HEK293 (cell line): Measurements from ENCODE around the gene NHERF2.

ENCODE experiments used
- CTCF ChIA-PET: fragments of 350-600 bp; formaldehyde crosslinking; extraction: SDS; loops from one replicate; lab custom pipeline; 2021; ENCODE audit warnings: antibody characterized with exemption; lab: Yijun Ruan, JAX
- POLR2A ChIA-PET: fragments of 300-600 bp; formaldehyde crosslinking; extraction: SDS; loops from one replicate; lab custom pipeline; 2020; ENCODE audit warnings: antibody characterized with exemption, inconsistent platforms; lab: Yijun Ruan, JAX
- H3K27ac ChIP-seq: fragments of 200-500 bp; sonication (Bioruptor generic); 2 replicates; pipeline ENCODE4 v1.5.1; 2014; ENCODE audit warnings: low read depth, low read length, control low read depth, inconsistent platforms; ENCODE audit errors: extremely low read depth
- H3K36me3 ChIP-seq, 2 experiments: fragments of 200-500 bp in 1 of 2; sonication (Bioruptor generic) in 1 of 2; 1 replicate in 1 of 2; 2 replicates in 1 of 2; pipeline ENCODE4 v1.5.1; 2014 to 2017; ENCODE audit warnings: inconsistent platforms in 2 of 2, low read length in 2 of 2; ENCODE audit not compliant: control insufficient read depth in 2 of 2, insufficient read depth in 1 of 2
- H3K4me1 ChIP-seq: fragments of 200-500 bp; sonication (Bioruptor generic); 2 replicates; pipeline ENCODE4 v1.5.1; 2014; ENCODE audit warnings: mild to moderate bottlenecking, low read length, inconsistent platforms; ENCODE audit not compliant: control insufficient read depth, insufficient read depth
- H3K4me3 ChIP-seq: 2 replicates; pipeline ENCODE4 v1.5.1; 2011; ENCODE audit warnings: low read depth, mild to moderate bottlenecking, control low read depth, low read length, moderate library complexity
- H3K9me3 ChIP-seq: fragments of 200-500 bp; sonication (Bioruptor generic); 2 replicates; pipeline ENCODE4 v1.5.1; 2014; ENCODE audit warnings: low read depth, low read length, inconsistent platforms; ENCODE audit not compliant: control insufficient read depth, insufficient read depth
- GLIS2 ChIP-seq: fragments of 450-650 bp; formaldehyde crosslinking; IDR thresholded peaks from 2 replicates; pipeline ENCODE4 v1.5.1; 2016; ENCODE audit warnings: missing biosample characterization, missing genetic modification characterization
- KLF1 ChIP-seq: fragments of 450-650 bp; formaldehyde crosslinking; IDR thresholded peaks from 2 replicates; pipeline ENCODE4 v1.5.1; 2016; ENCODE audit warnings: missing biosample characterization, missing genetic modification characterization
- KLF10 ChIP-seq: fragments of 450-650 bp; IDR thresholded peaks from 2 replicates; pipeline ENCODE4 v1.5.1; 2018; ENCODE audit warnings: missing biosample characterization, mild to moderate bottlenecking, missing genetic modification characterization
- KLF8 ChIP-seq: fragments of 450-650 bp; formaldehyde crosslinking; IDR thresholded peaks from 2 replicates; pipeline ENCODE4 v1.5.1; 2016; ENCODE audit warnings: missing biosample characterization, missing genetic modification characterization
- OSR2 ChIP-seq: fragments of 450-650 bp; formaldehyde crosslinking; IDR thresholded peaks from 2 replicates; pipeline ENCODE4 v1.5.1; 2016; ENCODE audit warnings: missing biosample characterization, missing genetic modification characterization
- SP2 ChIP-seq: fragments of 450-650 bp; formaldehyde crosslinking; IDR thresholded peaks from 2 replicates; pipeline ENCODE4 v1.5.1; 2016; ENCODE audit warnings: missing biosample characterization, missing genetic modification characterization
- TCF7L2 ChIP-seq: IDR thresholded peaks from 2 replicates; pipeline ENCODE4 v1.6.1; 2011; ENCODE audit warnings: low read depth, mild to moderate bottlenecking, inconsistent platforms, low read length, moderate library complexity, borderline replicate concordance
- ZBTB17 ChIP-seq: fragments of 450-650 bp; formaldehyde crosslinking; IDR thresholded peaks from 2 replicates; pipeline ENCODE4 v1.5.1; 2016; ENCODE audit warnings: missing biosample characterization, missing genetic modification characterization
- ZBTB20 ChIP-seq: fragments of 450-650 bp; formaldehyde crosslinking; IDR thresholded peaks from 2 replicates; pipeline ENCODE4 v1.5.1; 2016; ENCODE audit warnings: missing biosample characterization, missing genetic modification characterization
- ZBTB8A ChIP-seq: fragments of 450-650 bp; formaldehyde crosslinking; IDR thresholded peaks from 2 replicates; pipeline ENCODE4 v1.5.1; 2016; ENCODE audit warnings: missing biosample characterization, missing genetic modification characterization
- ZEB2 ChIP-seq: fragments of 450-650 bp; formaldehyde crosslinking; IDR thresholded peaks from 2 replicates; pipeline ENCODE4 v1.5.1; 2016; ENCODE audit warnings: missing biosample characterization, missing genetic modification characterization
- ZFHX2 ChIP-seq: fragments of 450-650 bp; formaldehyde crosslinking; conservative IDR thresholded peaks from 2 replicates; pipeline ENCODE4 v1.5.1; 2016; ENCODE audit warnings: missing biosample characterization, missing genetic modification characterization
- ZNF155 ChIP-seq: fragments of 450-650 bp; formaldehyde crosslinking; IDR thresholded peaks from 2 replicates; pipeline ENCODE4 v1.5.1; 2016; ENCODE audit warnings: missing biosample characterization, missing genetic modification characterization
- ZNF19 ChIP-seq: fragments of 450-650 bp; formaldehyde crosslinking; IDR thresholded peaks from 2 replicates; pipeline ENCODE4; 2016; ENCODE audit warnings: missing biosample characterization, missing genetic modification characterization, low read depth
- ZNF211 ChIP-seq: fragments of 450-650 bp; formaldehyde crosslinking; IDR thresholded peaks from 2 replicates; pipeline ENCODE4 v1.5.1; 2016; ENCODE audit warnings: low read depth, missing biosample characterization, missing genetic modification characterization
- ZNF302 ChIP-seq: fragments of 450-650 bp; formaldehyde crosslinking; IDR thresholded peaks from 2 replicates; pipeline ENCODE4 v1.5.1; 2016; ENCODE audit warnings: missing biosample characterization, missing genetic modification characterization, low read depth
- ZNF335 ChIP-seq: fragments of 450-650 bp; formaldehyde crosslinking; conservative IDR thresholded peaks from 2 replicates; pipeline ENCODE4 v1.5.1; 2016; ENCODE audit warnings: missing biosample characterization, missing genetic modification characterization
- ZNF366 ChIP-seq: fragments of 450-650 bp; formaldehyde crosslinking; conservative IDR thresholded peaks from 2 replicates; pipeline ENCODE4 v1.5.1; 2016; ENCODE audit warnings: missing biosample characterization, missing genetic modification characterization
- ZNF394 ChIP-seq: fragments of 450-650 bp; formaldehyde crosslinking; IDR thresholded peaks from 2 replicates; pipeline ENCODE4 v1.5.1; 2016; ENCODE audit warnings: missing biosample characterization, missing genetic modification characterization, mild to moderate bottlenecking, moderate library complexity, borderline replicate concordance
- ZNF501 ChIP-seq: fragments of 450-650 bp; formaldehyde crosslinking; IDR thresholded peaks from 2 replicates; pipeline ENCODE4 v1.5.1; 2016; ENCODE audit warnings: missing biosample characterization, missing genetic modification characterization
- ZNF600 ChIP-seq: fragments of 450-650 bp; formaldehyde crosslinking; IDR thresholded peaks from 2 replicates; pipeline ENCODE4 v1.5.1; 2016; ENCODE audit warnings: missing biosample characterization, missing genetic modification characterization
- ZNF629 ChIP-seq: fragments of 450-650 bp; formaldehyde crosslinking; IDR thresholded peaks from 2 replicates; pipeline ENCODE4 v1.5.1; 2017; ENCODE audit warnings: missing biosample characterization, missing genetic modification characterization
- ZNF747 ChIP-seq: fragments of 450-650 bp; formaldehyde crosslinking; IDR thresholded peaks from 2 replicates; pipeline ENCODE4 v1.5.1; 2016; ENCODE audit warnings: missing biosample characterization, missing genetic modification characterization
- ZNF776 ChIP-seq: fragments of 450-650 bp; formaldehyde crosslinking; IDR thresholded peaks from 2 replicates; pipeline ENCODE4 v1.5.0; 2017; ENCODE audit warnings: missing biosample characterization, missing genetic modification characterization, borderline replicate concordance
- ZXDB ChIP-seq: fragments of 450-650 bp; formaldehyde crosslinking; IDR thresholded peaks from 2 replicates; pipeline ENCODE4 v1.5.1; 2016; ENCODE audit warnings: missing biosample characterization, missing genetic modification characterization
- TF ChIP-seq, protein P1 (sequence below): fragments of 450-650 bp; formaldehyde crosslinking; IDR thresholded peaks from 2 replicates; pipeline ENCODE4 v1.5.1; 2016; ENCODE audit warnings: missing biosample characterization, missing genetic modification characterization
- TF ChIP-seq, protein P2 (sequence below): fragments of 450-650 bp; IDR thresholded peaks from 2 replicates; pipeline ENCODE4 v1.5.1; 2018; ENCODE audit warnings: missing biosample characterization, mild to moderate bottlenecking, missing genetic modification characterization
- TF ChIP-seq, protein P3 (sequence below): fragments of 450-650 bp; formaldehyde crosslinking; IDR thresholded peaks from 2 replicates; pipeline ENCODE4 v1.5.1; 2016; ENCODE audit warnings: missing biosample characterization, missing genetic modification characterization

The NHERF2 gene

DNA sequence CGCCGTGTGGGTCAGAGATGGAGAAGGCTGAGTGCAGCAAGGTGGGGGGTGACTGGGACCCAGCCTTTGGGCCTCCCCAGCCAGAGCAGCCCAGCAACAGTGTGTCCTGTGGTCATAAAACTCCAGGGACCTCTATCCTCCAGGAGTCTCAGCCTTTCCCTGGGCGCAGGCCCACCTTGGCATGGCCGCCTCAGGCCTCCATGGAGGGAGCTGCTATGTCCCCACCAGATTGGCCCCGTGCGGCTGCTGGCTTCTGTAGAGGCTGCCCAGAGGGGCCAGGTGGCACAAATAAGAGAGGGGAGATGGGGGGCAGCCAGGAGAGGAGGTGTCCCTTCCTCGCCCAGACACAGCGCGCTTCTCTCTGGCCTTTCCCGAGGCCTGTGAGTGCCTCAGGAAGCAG, 39.5 kb upstream of the NHERF2 start (continued):
- TF ChIP-seq ZNF501 (no peak), ZNF211 (tag by site-specific recombination) (no peak), ZNF629 (tag by site-specific recombination) (no peak)

DNA sequence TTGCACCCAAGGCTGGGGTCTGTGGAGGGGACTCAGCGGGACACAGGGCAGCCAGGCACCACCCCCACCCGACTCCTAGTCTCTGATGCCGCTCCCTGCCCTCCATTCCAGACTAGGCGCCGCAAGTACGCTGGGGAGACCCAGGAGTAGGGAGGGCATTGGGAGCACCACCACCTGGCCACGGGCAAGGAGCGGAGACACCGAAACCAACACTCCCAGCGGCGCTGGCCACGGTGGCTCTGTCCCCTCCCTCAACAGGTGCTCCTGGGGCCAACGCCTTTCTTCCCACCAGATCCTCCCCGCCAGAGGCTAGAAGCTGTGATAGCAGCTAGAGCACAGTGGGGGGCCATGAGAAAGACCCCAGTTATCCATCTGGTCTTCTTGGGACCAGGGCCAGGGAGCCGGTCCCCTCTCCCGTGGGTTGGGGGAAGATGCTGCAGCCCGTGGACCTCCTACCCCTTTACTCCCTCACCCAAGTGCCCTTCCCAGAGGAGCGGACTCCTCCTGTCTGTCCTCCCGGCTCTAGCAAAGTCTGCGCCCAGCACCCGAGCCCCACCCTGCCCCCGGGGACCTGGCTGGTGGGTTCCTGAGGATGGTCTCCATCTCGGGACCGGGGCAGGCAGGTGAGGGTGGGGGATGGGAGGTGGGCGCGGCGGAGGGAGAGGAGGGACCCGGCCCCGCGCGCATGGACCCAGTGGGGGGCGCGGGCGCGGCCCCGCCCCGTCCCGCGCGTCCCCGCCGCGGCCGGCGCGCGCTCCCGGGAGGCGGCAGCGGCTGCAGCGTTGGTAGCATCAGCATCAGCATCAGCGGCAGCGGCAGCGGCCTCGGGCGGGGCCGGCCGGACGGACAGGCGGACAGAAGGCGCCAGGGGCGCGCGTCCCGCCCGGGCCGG, 37.2 kb upstream of the NHERF2 start, which contains the start of gene SYNGR3:
SYNGR3 (plus strand) TSS at position 762 of the 892 bp plus-strand sequence. CDS start 133 bp downstream, outside the sequence.
- peaks cover 0 to 22% of the 10 kb centered on the region in 2 experiments; a peak in 1 of 3 replicates for H3K36me3 ChIP-seq
- H3K27ac ChIP-seq: no peak within 1 kb of the TSS; the same call in 1 of the 2 replicates
- H3K9me3 ChIP-seq: no peaks in the 10 kb centered on the region
- POLR2A ChIA-PET: interaction anchor here (1.5 to 6.3 kb wide), 4 partner anchors 18 to 166 kb away, joined by 6 to 46 read pairs (median 10); partner anchors contain the start of genes RPS2, TBL3 and TRAF7
- H3K4me1 ChIP-seq: peaks cover 6% of the 10 kb centered on the region
- CTCF ChIA-PET: interaction anchor here (0.6 to 0.7 kb wide), 2 partner anchors 15 to 209 kb away, joined by 3 read pairs; no protein-coding TSS in a partner anchor
- peak within 1 kb of the TSS; percentile 45 for H3K4me3 ChIP-seq
- TF ChIP-seq ZBTB17 (tag by site-specific recombination): peak; percentile 13; the same call in 1 of the 2 replicates
- 0 out of 2 replicates have a peak, but pooled peaks have one; percentile 22 for TF ChIP-seq ZBTB8A (tag by site-specific recombination)
- TF ChIP-seq TCF7L2: no peak
- TF ChIP-seq KLF8: 0 out of 2 replicates have a peak, but pooled peaks have one; percentile 26
- TF ChIP-seq KLF10 (tag by site-specific recombination): 0 out of 2 replicates have a peak, but pooled peaks have one; percentile 16
- peak; percentile 51; the same call in 1 of the 2 replicates for TF ChIP-seq ZNF366 (tag by site-specific recombination)
- TF ChIP-seq ZXDB: no peak
- TF ChIP-seq ZNF19 (tag by site-specific recombination): no peak
- TF ChIP-seq GLIS2: peak; percentile 48
- TF ChIP-seq ZNF302: no peak
- no peak for TF ChIP-seq ZNF155 (tag by site-specific recombination)
- TF ChIP-seq ZBTB20 (tag by site-specific recombination): peak; percentile 14; the same call in 1 of the 2 replicates
- peak; percentile 13; the same call in 1 of the 2 replicates for TF ChIP-seq SP2 (tag by site-specific recombination)
- peak; percentile 54 for TF ChIP-seq ZNF335 (tag by site-specific recombination)
- TF ChIP-seq, protein P1, sequence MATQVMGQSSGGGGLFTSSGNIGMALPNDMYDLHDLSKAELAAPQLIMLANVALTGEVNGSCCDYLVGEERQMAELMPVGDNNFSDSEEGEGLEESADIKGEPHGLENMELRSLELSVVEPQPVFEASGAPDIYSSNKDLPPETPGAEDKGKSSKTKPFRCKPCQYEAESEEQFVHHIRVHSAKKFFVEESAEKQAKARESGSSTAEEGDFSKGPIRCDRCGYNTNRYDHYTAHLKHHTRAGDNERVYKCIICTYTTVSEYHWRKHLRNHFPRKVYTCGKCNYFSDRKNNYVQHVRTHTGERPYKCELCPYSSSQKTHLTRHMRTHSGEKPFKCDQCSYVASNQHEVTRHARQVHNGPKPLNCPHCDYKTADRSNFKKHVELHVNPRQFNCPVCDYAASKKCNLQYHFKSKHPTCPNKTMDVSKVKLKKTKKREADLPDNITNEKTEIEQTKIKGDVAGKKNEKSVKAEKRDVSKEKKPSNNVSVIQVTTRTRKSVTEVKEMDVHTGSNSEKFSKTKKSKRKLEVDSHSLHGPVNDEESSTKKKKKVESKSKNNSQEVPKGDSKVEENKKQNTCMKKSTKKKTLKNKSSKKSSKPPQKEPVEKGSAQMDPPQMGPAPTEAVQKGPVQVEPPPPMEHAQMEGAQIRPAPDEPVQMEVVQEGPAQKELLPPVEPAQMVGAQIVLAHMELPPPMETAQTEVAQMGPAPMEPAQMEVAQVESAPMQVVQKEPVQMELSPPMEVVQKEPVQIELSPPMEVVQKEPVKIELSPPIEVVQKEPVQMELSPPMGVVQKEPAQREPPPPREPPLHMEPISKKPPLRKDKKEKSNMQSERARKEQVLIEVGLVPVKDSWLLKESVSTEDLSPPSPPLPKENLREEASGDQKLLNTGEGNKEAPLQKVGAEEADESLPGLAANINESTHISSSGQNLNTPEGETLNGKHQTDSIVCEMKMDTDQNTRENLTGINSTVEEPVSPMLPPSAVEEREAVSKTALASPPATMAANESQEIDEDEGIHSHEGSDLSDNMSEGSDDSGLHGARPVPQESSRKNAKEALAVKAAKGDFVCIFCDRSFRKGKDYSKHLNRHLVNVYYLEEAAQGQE (tag by site-specific recombination): peak; percentile 43; the same call in 1 of the 2 replicates
- peak; percentile 67; the same call in 1 of the 2 replicates for TF ChIP-seq ZNF600 (tag by site-specific recombination)
- TF ChIP-seq ZFHX2 (tag by site-specific recombination): peak; percentile 31
- peak; percentile 77; the same call in 1 of the 2 replicates for TF ChIP-seq KLF1 (tag by site-specific recombination)
- peak; percentile 18; the same call in 1 of the 2 replicates for TF ChIP-seq OSR2 (tag by site-specific recombination)
- TF ChIP-seq, protein P2, sequence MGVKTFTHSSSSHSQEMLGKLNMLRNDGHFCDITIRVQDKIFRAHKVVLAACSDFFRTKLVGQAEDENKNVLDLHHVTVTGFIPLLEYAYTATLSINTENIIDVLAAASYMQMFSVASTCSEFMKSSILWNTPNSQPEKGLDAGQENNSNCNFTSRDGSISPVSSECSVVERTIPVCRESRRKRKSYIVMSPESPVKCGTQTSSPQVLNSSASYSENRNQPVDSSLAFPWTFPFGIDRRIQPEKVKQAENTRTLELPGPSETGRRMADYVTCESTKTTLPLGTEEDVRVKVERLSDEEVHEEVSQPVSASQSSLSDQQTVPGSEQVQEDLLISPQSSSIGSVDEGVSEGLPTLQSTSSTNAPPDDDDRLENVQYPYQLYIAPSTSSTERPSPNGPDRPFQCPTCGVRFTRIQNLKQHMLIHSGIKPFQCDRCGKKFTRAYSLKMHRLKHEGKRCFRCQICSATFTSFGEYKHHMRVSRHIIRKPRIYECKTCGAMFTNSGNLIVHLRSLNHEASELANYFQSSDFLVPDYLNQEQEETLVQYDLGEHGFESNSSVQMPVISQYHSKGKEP (tag by site-specific recombination): 0 out of 2 replicates have a peak, but pooled peaks have one; percentile 33
- TF ChIP-seq, protein P3, sequence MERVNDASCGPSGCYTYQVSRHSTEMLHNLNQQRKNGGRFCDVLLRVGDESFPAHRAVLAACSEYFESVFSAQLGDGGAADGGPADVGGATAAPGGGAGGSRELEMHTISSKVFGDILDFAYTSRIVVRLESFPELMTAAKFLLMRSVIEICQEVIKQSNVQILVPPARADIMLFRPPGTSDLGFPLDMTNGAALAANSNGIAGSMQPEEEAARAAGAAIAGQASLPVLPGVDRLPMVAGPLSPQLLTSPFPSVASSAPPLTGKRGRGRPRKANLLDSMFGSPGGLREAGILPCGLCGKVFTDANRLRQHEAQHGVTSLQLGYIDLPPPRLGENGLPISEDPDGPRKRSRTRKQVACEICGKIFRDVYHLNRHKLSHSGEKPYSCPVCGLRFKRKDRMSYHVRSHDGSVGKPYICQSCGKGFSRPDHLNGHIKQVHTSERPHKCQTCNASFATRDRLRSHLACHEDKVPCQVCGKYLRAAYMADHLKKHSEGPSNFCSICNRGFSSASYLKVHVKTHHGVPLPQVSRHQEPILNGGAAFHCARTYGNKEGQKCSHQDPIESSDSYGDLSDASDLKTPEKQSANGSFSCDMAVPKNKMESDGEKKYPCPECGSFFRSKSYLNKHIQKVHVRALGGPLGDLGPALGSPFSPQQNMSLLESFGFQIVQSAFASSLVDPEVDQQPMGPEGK (tag by site-specific recombination): peak; percentile 61; the same call in 1 of the 2 replicates
- no peak for TF ChIP-seq ZNF747
- TF ChIP-seq ZNF776: no peak
- TF ChIP-seq ZEB2 (tag by site-specific recombination): peak; percentile 25; the same call in 1 of the 2 replicates
- peak; percentile 15; the same call in 1 of the 2 replicates for TF ChIP-seq ZNF394 (tag by site-specific recombination)
